ENCODE data around the gene AGO4.

GRCh38 chr1:35834218-35834617 lies 26.4 kb downstream of the AGO4 start:
- TF ChIP-seq POLR2A (IDR thresholded peaks at IDR 0.05) (no peak), CTCF (IDR thresholded peaks at IDR 0.05) (no peak), EP300 (IDR thresholded peaks at IDR 0.05) (no peak), POLR2AphosphoS5 (IDR thresholded peaks at IDR 0.05) (no peak)

Data from upper lobe of left lung (tissue), 4 donors.